Stimulated activated CD8-positive, alpha-beta memory T cell treated with anti-CD3 and anti-CD28 coated beads, Interleukin-4, amount 100 ng/mL, for 48 hours (primary cell): ENCODE measurements around the gene GMEB1.

Experiments
- DNase-seq: peaks from one replicate; pipeline ENCODE4 v3.0.0-alpha.2; 2020

Gene GMEB1

GRCh38 chr1:28751315-28752060, 82.9 kb downstream of the GMEB1 start:
- DNase-seq: no peak

GRCh38 chr1:28755701-28756100, 87.1 kb downstream of the GMEB1 start:
- DNase-seq: no peak

- no peak for DNase-seq
These were observed 88.3 kb downstream of the GMEB1 start for GRCh38 chr1:28756846-28757245.

- no peak for DNase-seq
These were observed 89.8 kb downstream of the GMEB1 start for GRCh38 chr1:28758420-28758819.

GRCh38 chr1:28759257-28759656, 90.7 kb downstream of the GMEB1 start:
- no peak for DNase-seq

GRCh38 chr1:28761189-28761588, 92.6 kb downstream of the GMEB1 start:
- no peak for DNase-seq

GRCh38 chr1:28766532-28767183, 98.1 kb downstream of the GMEB1 start:
- DNase-seq: no peak
